ENCODE measurements around the gene RPS15. TPM values are rescaled to one million over a fixed set of nuclear protein-coding genes. Genes with fewer than 3 reads are reported as not detected.
A peak's percentile ranks its signal among the peaks of the same experiment; 100 is the strongest.

The RPS15 gene
- total RNA-seq, 6 experiments from 2014 or later: 334 to 1,615 (median 355) TPM

GRCh38 chr19:1440418-1440801, 2.2 kb downstream of the RPS15 start:
- Histone ChIP-seq H3K4me3 (no peak overlapping the region), H3K36me3 (peaks cover 0 to 31% (median 15%) of the 10 kb centered on the region in 4 donors), H3K9me3 (no peaks in the 10 kb centered on the region), H3K27ac (no peak overlapping the region), H3K27me3 (no peaks in the 10 kb centered on the region), H3K4me1 (peaks cover 0 to 13% (median 5%) of the 10 kb centered on the region in 4 donors)
- ATAC-seq (no peak), DNase-seq (no peak)
- intact Hi-C loops (cut with DNase I): loop anchor here in 1 of 2 donors (10.0 kb wide), 1 partner anchor 74 kb away; the partner anchor contains the start of gene ADAMTSL5
- whole genome bisulfite sequencing (ENCODE audit: insufficient coverage, low coverage, low lambda C conversion rate, missing lambda C conversion rate): 93% methylated on average over 3 of the region's 15 CpGs
- no peak for TF ChIP-seq POLR2A (IDR thresholded peaks at IDR 0.05)
- TF ChIP-seq CTCF (IDR thresholded peaks at IDR 0.05): no peak

- no peak for DNase-seq
- 92% methylated on average over 6 of the region's 9 CpGs for WGBS (ENCODE audit: insufficient coverage, low coverage, low lambda C conversion rate, missing lambda C conversion rate)
- intact Hi-C loops (cut with DNase I): loop anchor here in 1 of 2 donors (10.0 kb wide), 1 partner anchor 74 kb away; the partner anchor contains the start of gene ADAMTSL5
- Histone ChIP-seq H3K9me3 (no peaks in the 10 kb centered on the region), H3K27me3 (peaks cover 0 to under 1% of the 10 kb centered on the region in 2 donors), H3K4me1 (peaks cover 0 to 16% (median 5%) of the 10 kb centered on the region in 4 donors), H3K27ac (no peak overlapping the region), H3K4me3 (no peak overlapping the region), H3K36me3 (peaks cover 0 to 31% (median 15%) of the 10 kb centered on the region in 4 donors)
- TF ChIP-seq POLR2A (IDR thresholded peaks at IDR 0.05) (no peak), CTCF (IDR thresholded peaks at IDR 0.05) (no peak)
- no peak for ATAC-seq
These were observed 2.8 kb downstream of the RPS15 start for GRCh38 chr19:1441022-1441426.

- peaks cover 0 to 31% (median 15%) of the 10 kb centered on the region in 4 donors for H3K36me3 ChIP-seq
- TF ChIP-seq POLR2A (IDR thresholded peaks at IDR 0.05) (no peak), CTCF (IDR thresholded peaks at IDR 0.05) (no peak)
- H3K9me3 ChIP-seq: no peaks in the 10 kb centered on the region
- ATAC-seq (no peak), DNase-seq (no peak)
- peaks cover 7 to 9% of the 10 kb centered on the region in 2 donors for H3K27me3 ChIP-seq
- peaks cover 0 to 24% (median 5%) of the 10 kb centered on the region in 4 donors for H3K4me1 ChIP-seq
- H3K4me3 ChIP-seq: no peak overlapping the region
- H3K27ac ChIP-seq: no peak overlapping the region
- intact Hi-C loops (cut with DNase I): loop anchor here in 1 of 2 donors (10.0 kb wide), 1 partner anchor 73 kb away; the partner anchor contains the start of gene ADAMTSL5
- WGBS (ENCODE audit: insufficient coverage, low coverage, low lambda C conversion rate, missing lambda C conversion rate): 88% methylated on average over 14 of the region's 25 CpGs
These were observed 3.7 kb downstream of the RPS15 start for GRCh38 chr19:1441677-1442438.

- intact Hi-C loops (cut with DNase I): loop anchor here in 1 of 2 donors (10.0 kb wide), 1 partner anchor 69 kb away; the partner anchor contains the start of gene ADAMTSL5
- DNase-seq: peak; percentile 70 to 78 (median 77)
- 0% methylated on average over 11 of the region's 70 CpGs for WGBS (ENCODE audit: insufficient coverage, low coverage, low lambda C conversion rate, missing lambda C conversion rate)
- no peaks in the 10 kb centered on the region for H3K9me3 ChIP-seq
- H3K4me1 ChIP-seq: peaks cover 0 to 18% (median 0%) of the 10 kb centered on the region in 4 donors
- peak overlapping the region in 1 of 3 donors; percentile 37 for H3K4me3 ChIP-seq
- TF ChIP-seq POLR2A (IDR thresholded peaks at IDR 0.05) (no peak), CTCF (IDR thresholded peaks at IDR 0.05) (peak; percentile 89 to 97 (median 95))
- ATAC-seq: peak; percentile 88 to 98 (median 91)
- H3K27me3 ChIP-seq: peaks cover 12 to 20% of the 10 kb centered on the region in 2 donors
- H3K36me3 ChIP-seq: peaks cover 0 to 21% (median 11%) of the 10 kb centered on the region in 4 donors
- H3K27ac ChIP-seq: no peak overlapping the region
These were observed 7.2 kb downstream of the RPS15 start for GRCh38 chr19:1445185-1445931.

Data from right lobe of liver (tissue), 6 donors.